B cell (primary cell): ENCODE measurements around the gene ZNF496. TPM values are rescaled to one million over a fixed set of nuclear protein-coding genes. Genes with fewer than 3 reads are reported as not detected.

ENCODE experiments used
- ATAC-seq: fragments of 200-7000 bp; cut with Tn5 transposase; one replicate; pipeline ENCODE4 v1.10.0; 2021; ENCODE audit warnings: low read depth, mild to moderate bottlenecking, moderate number of reproducible peaks, moderate library complexity
- CTCF ChIA-PET: fragments of 350-600 bp; sonication (Branson Sonifier 250); formaldehyde crosslinking; loops from one replicate; lab custom pipeline; 2021; ENCODE audit warnings: antibody characterized with exemption, inconsistent platforms; lab: Charles Lee
- POLR2A ChIA-PET: fragments of 350-600 bp; sonication (Branson Sonifier 250); formaldehyde crosslinking; loops from one replicate; lab custom pipeline; 2021; ENCODE audit warnings: antibody characterized with exemption; lab: Charles Lee
- DNase-seq: peaks from one replicate; pipeline ENCODE4 v3.0.0; 2013
- H2AFZ ChIP-seq: 2 replicates; pipeline ENCODE4 v1.6.1; 2012; ENCODE audit warnings: mild to moderate bottlenecking, low read depth, low read length; ENCODE audit not compliant: insufficient read depth, poor library complexity, severe bottlenecking
- H3K27ac ChIP-seq, 2 donors: 1 replicate in 1 of 2; 2 replicates in 1 of 2; pipeline ENCODE4 v1.5.1; 2012 to 2013; ENCODE audit warnings: low read length in 2 of 2, mild to moderate bottlenecking in 2 of 2, moderate library complexity in 1 of 2
- H3K27me3 ChIP-seq, 4 experiments: fragments of 200-600 bp in 1 of 4; sonication (generic) in 1 of 4; replicated peaks in 1 of 4; 1 replicate in 2 of 4; 2 replicates in 2 of 4; pipeline versions ENCODE4 v1.6.1 to v1.7.0; 2013 to 2016; ENCODE audit warnings: low read length in 3 of 4, mild to moderate bottlenecking in 2 of 4, mixed read lengths in 1 of 4, moderate library complexity in 1 of 4; ENCODE audit not compliant: insufficient read depth in 4 of 4, control insufficient read depth in 3 of 4; ENCODE audit errors: control extremely low read depth in 1 of 4
- H3K36me3 ChIP-seq, 2 experiments: replicated peaks in 1 of 2; 1 replicate in 1 of 2; 2 replicates in 1 of 2; pipeline versions ENCODE4 v1.6.1 to v1.7.1; 2013; ENCODE audit warnings: low read length in 1 of 2; ENCODE audit not compliant: insufficient read depth in 2 of 2, control insufficient read depth in 1 of 2; ENCODE audit errors: control extremely low read depth in 1 of 2, extremely low read depth in 1 of 2
- H3K4me1 ChIP-seq, 2 donors: fragments of 200-600 bp in 1 of 2; sonication (generic) in 1 of 2; 1 replicate in 1 of 2; 2 replicates in 1 of 2; pipeline versions ENCODE4 v1.5.1 to v1.6.1; 2013 to 2017; ENCODE audit warnings: low read length in 2 of 2; ENCODE audit not compliant: control insufficient read depth in 2 of 2, insufficient read depth in 2 of 2
- H3K4me2 ChIP-seq: replicated peaks from 2 replicates; pipeline ENCODE3; 2012; ENCODE audit warnings: mild to moderate bottlenecking, low read depth, low read length; ENCODE audit not compliant: poor library complexity, severe bottlenecking
- H3K4me3 ChIP-seq, 5 experiments: fragments of 200-600 bp in 1 of 5; sonication (generic) in 1 of 5; 1 replicate in 3 of 5; 2 replicates in 2 of 5; pipeline versions ENCODE4 v1.5.1 to v1.7.0; 2011 to 2016; ENCODE audit warnings: low read length in 4 of 5, mild to moderate bottlenecking in 4 of 5, low read depth in 2 of 5, control low read depth in 1 of 5, moderate library complexity in 1 of 5; ENCODE audit not compliant: insufficient read depth in 1 of 5; ENCODE audit errors: control extremely low read depth in 1 of 5, extremely low read depth in 1 of 5
- H3K79me2 ChIP-seq: fragments of 200-600 bp; sonication (generic); one replicate; pipeline ENCODE4 v1.6.0; 2016; ENCODE audit warnings: low read length; ENCODE audit not compliant: control insufficient read depth, insufficient read depth
- H3K9ac ChIP-seq: fragments of 200-600 bp; sonication (generic); 2 replicates; pipeline ENCODE4 v1.6.1; 2017; ENCODE audit warnings: mild to moderate bottlenecking, low read length, moderate library complexity
- H3K9me3 ChIP-seq, 3 donors: one replicate each; pipeline versions ENCODE4 v1.6.1 to v1.7.1; 2013; ENCODE audit warnings: low read length in 2 of 3; ENCODE audit not compliant: control insufficient read depth in 2 of 3, insufficient read depth in 1 of 3; ENCODE audit errors: control extremely low read depth in 1 of 3
- H4K20me1 ChIP-seq: 2 replicates; pipeline ENCODE4 v1.6.0; 2012; ENCODE audit warnings: mild to moderate bottlenecking, low read length; ENCODE audit not compliant: insufficient read depth, control insufficient read depth, poor library complexity, severe bottlenecking
- H3K27ac Mint-ChIP-seq: one replicate; pipeline ENCODE4 v1.8.0; 2021; ENCODE audit warnings: mixed read lengths
- H3K27me3 Mint-ChIP-seq: one replicate; pipeline ENCODE4 v1.8.0; 2021; ENCODE audit warnings: mixed read lengths
- H3K4me1 Mint-ChIP-seq: one replicate; pipeline ENCODE4 v1.8.0; 2021; ENCODE audit warnings: mixed read lengths
- H3K4me3 Mint-ChIP-seq: one replicate; pipeline ENCODE4 v1.8.0; 2021; ENCODE audit warnings: mixed read lengths
- H3K9me3 Mint-ChIP-seq: one replicate; pipeline ENCODE4 v1.8.0; 2022; ENCODE audit warnings: mixed read lengths; ENCODE audit not compliant: insufficient read depth
- CTCF ChIP-seq: fragments of 200-600 bp; IDR thresholded peaks from one replicate; pipeline ENCODE4 v1.8.0; 2022; ENCODE audit warnings: antibody characterized with exemption, mild to moderate bottlenecking
- EZH2 ChIP-seq: IDR thresholded peaks from 2 replicates; pipeline ENCODE4 v1.6.1; 2012; ENCODE audit warnings: borderline replicate concordance, low read depth, mild to moderate bottlenecking, moderate library complexity, low read length; ENCODE audit not compliant: insufficient read depth, poor library complexity, severe bottlenecking
- WGBS: methylation state at CpG from one replicate; pipeline ENCODE4 v1.1.5; 2013; ENCODE audit warnings: missing lambda C conversion rate; ENCODE audit not compliant: insufficient coverage; 5-methylcytosine and 5-hydroxymethylcytosine counted together
- intact Hi-C: fragments of 100-400 bp; cut with micrococcal nuclease; formaldehyde crosslinking; loops from one replicate; pipeline ENCODE4 v1.10.0; 2022
- polyA plus RNA-seq: library from polyadenylated mRNA; depleted of rRNA; stranded (reverse); fragments of >200 nt; gene quantifications from 2 replicates; pipeline ENCODE4 v1.2.3, GENCODE V29; 2012
- total RNA-seq, 2 donors: library from RNA; stranded (reverse); fragments of 120-200 nt in 1 of 2; gene quantifications; 1 replicate in 1 of 2; 2 replicates in 1 of 2; pipeline versions ENCODE4 v1.2.3 to v1.2.4, GENCODE V29; 2013 to 2022

The ZNF496 gene
- total and polyA plus RNA-seq, 2 donors (not counting 1 experiment from before 2014, with no cell fraction given) = 9.9 to 22.6 TPM

- H3K27me3 Mint-ChIP-seq = peaks cover 11% of the 10 kb centered on the region
- no peaks in the 10 kb centered on the region for H3K9me3 Mint-ChIP-seq
- Histone ChIP-seq H3K36me3 (no peaks in the 10 kb centered on the region), H3K9me3 (no peaks in the 10 kb centered on the region), H3K27ac (no peak overlapping the region), H2AFZ (no peak overlapping the region), H3K4me3 (no peak overlapping the region), H3K9ac (no peak overlapping the region), H3K79me2 (no peaks in the 10 kb centered on the region), H3K4me2 (no peak overlapping the region), H3K4me1 (peaks cover 5 to 8% of the 10 kb centered on the region in 2 donors), H4K20me1 (no peaks in the 10 kb centered on the region), H3K27me3 (peaks cover 0 to 7% (median 2%) of the 10 kb centered on the region in 4 experiments)
- no peak for ATAC-seq
- DNase-seq = no peak
- no peak overlapping the region for H3K4me3 Mint-ChIP-seq
- POLR2A ChIA-PET = no interaction called here
- peaks cover 8% of the 10 kb centered on the region for H3K4me1 Mint-ChIP-seq
- CTCF ChIA-PET = no interaction called here
- no peak overlapping the region for H3K27ac Mint-ChIP-seq
- TF ChIP-seq EZH2 (no peak), CTCF (no peak)
- no CpG with 5 or more reads among the region's 1 CpG for WGBS
- intact Hi-C loops = no loop called here
Observed at GRCh38 chr1:247343801-247344200, 12.1 kb upstream of the ZNF496 start.

- no peak overlapping the region for H3K27ac Mint-ChIP-seq
- H2AFZ ChIP-seq = no peak overlapping the region
- CTCF ChIA-PET = no interaction called here
- H3K79me2 ChIP-seq = no peaks in the 10 kb centered on the region
- no peaks in the 10 kb centered on the region for H3K9me3 Mint-ChIP-seq
- no peak overlapping the region for H3K9ac ChIP-seq
- no peak overlapping the region for H3K4me3 ChIP-seq
- no peaks in the 10 kb centered on the region for H3K27me3 ChIP-seq
- H3K4me1 ChIP-seq = no peaks in the 10 kb centered on the region
- H3K9me3 ChIP-seq = no peaks in the 10 kb centered on the region
- H3K27ac ChIP-seq = no peak overlapping the region
- no peak overlapping the region for H3K4me3 Mint-ChIP-seq
- H3K4me2 ChIP-seq = no peak overlapping the region
- DNase-seq = no peak
- no peaks in the 10 kb centered on the region for H3K36me3 ChIP-seq
- intact Hi-C loops = no loop called here
- POLR2A ChIA-PET = no interaction called here
- no peak for TF ChIP-seq EZH2
- TF ChIP-seq CTCF = no peak
- no peaks in the 10 kb centered on the region for H4K20me1 ChIP-seq
- H3K4me1 Mint-ChIP-seq = no peaks in the 10 kb centered on the region
- no peaks in the 10 kb centered on the region for H3K27me3 Mint-ChIP-seq
- no CpG with 5 or more reads among the region's 3 CpGs for WGBS
- no peak for ATAC-seq
Observed at GRCh38 chr1:247338723-247339275, 7.1 kb upstream of the ZNF496 start.
